Aortic smooth muscle cell (primary cell): Measurements from ENCODE around the gene PSG3. TPM values are rescaled to one million over a fixed set of nuclear protein-coding genes. Genes with fewer than 3 reads are reported as not detected.

Experiments
- total RNA-seq: library from RNA; depleted of rRNA; stranded (reverse); fragments of >200 nt; gene quantifications from 2 replicates; pipeline ENCODE4 v1.2.3, GENCODE V29; 2014

The PSG3 gene
- not detected in 2 replicates for total RNA-seq

GRCh38 chr19:42740381-42740780 is at the start of gene PSG3:
TSS of gene PSG3 (minus strand) at chr19:42740481. CDS start at chr19:42740384, 97 bp downstream.

Other genes with a start within 250 kb of the PSG3 start
- under 0.01 and 0.31 TPM in 2 replicates for gene CEACAM1, start 212.0 kb downstream of the PSG3 start, total RNA-seq
- gene CEACAM8, start 145.6 kb downstream of the PSG3 start, total RNA-seq, result not detected in 2 replicates
- not detected in 2 replicates for gene PSG8, start 25.2 kb upstream of the PSG3 start, total RNA-seq
- gene PSG1, start 139.2 kb upstream of the PSG3 start, total RNA-seq, result 0.12 TPM in 1 of 2 replicates, not detected in the other
- not detected in 2 replicates for gene PSG6, start 177.4 kb upstream of the PSG3 start, total RNA-seq
- gene PSG7, start 196.7 kb upstream of the PSG3 start, total RNA-seq, result not detected in 2 replicates